MM.1S (cell line): Measurements from ENCODE around the gene KRT37.

Source experiments
- CTCF ChIP-seq: fragments of 300-600 bp; sonication (generic); IDR thresholded peaks from 2 replicates; pipeline ENCODE4 v1.5.1; 2016; ENCODE audit warnings: antibody characterized with exemption, low read length, mixed read lengths
- EZH2phosphoT487 ChIP-seq: fragments of 300-600 bp; sonication (generic); IDR thresholded peaks from 2 replicates; pipeline ENCODE4 v1.6.1; 2018; ENCODE audit warnings: antibody characterized with exemption, low read length

- TF ChIP-seq CTCF (no peak), EZH2phosphoT487 (no peak)
Observed at GRCh38 chr17:41434005-41434404, 9.6 kb upstream of the KRT37 start.
